ENCODE results near the gene F2. TPM values are rescaled to one million over a fixed set of nuclear protein-coding genes. Genes with fewer than 3 reads are reported as not detected.

The F2 gene
- total RNA-seq, 1 experiment from 2014 or later = 0.47 TPM

GRCh38 chr11:46705070-46705688 lies 13.8 kb upstream of the F2 start:
- TF ChIP-seq TCF7L2 (IDR thresholded peaks at IDR 0.05; ENCODE audit: borderline replicate concordance, extremely low read depth, insufficient read depth, insufficient read length) (no peak), EGR1 (IDR thresholded peaks at IDR 0.05; ENCODE audit: low read depth) (no peak), ZNF274 (IDR thresholded peaks at IDR 0.05; ENCODE audit: low read depth, low read length) (no peak), POLR2AphosphoS5 (IDR thresholded peaks at IDR 0.05; ENCODE audit: low read depth, low read length) (no peak), ELF1 (IDR thresholded peaks at IDR 0.05; ENCODE audit: borderline replicate concordance, low read depth) (no peak), CTCF (IDR thresholded peaks at IDR 0.05 in 2 of 3, conservative IDR thresholded peaks at IDR 0.05 in 1 of 3; ENCODE audit: borderline replicate concordance in 1 of 3, insufficient read depth in 1 of 3, low read depth in 2 of 3, low read length in 2 of 3) (no peak), POLR2A (IDR thresholded peaks at IDR 0.05; ENCODE audit: borderline replicate concordance, extremely low read depth, insufficient read depth, insufficient read length) (no peak), EZH2 (IDR thresholded peaks at IDR 0.05) (no peak), SP1 (IDR thresholded peaks at IDR 0.05; ENCODE audit: low read depth) (no peak), CEBPB (IDR thresholded peaks at IDR 0.05; ENCODE audit: low read depth) (no peak), REST (IDR thresholded peaks at IDR 0.05; ENCODE audit: low read depth) (no peak), MAX (IDR thresholded peaks at IDR 0.05) (no peak)
- RAD21 ChIA-PET (ENCODE audit: low non-redundant PET in 1 of 2, low total read pairs in 2 of 2, uncharacterized antibody in 2 of 2, unreplicated experiment in 2 of 2) = no interaction called here
- no peaks in the 10 kb centered on the region for H3K9me2 ChIP-seq (ENCODE audit: insufficient read depth)
- H3K9me3 ChIP-seq (ENCODE audit: control insufficient read depth in 1 of 2, insufficient read depth in 1 of 2, low read depth in 1 of 2, low read length in 2 of 2) = no peaks in the 10 kb centered on the region
- CTCF ChIA-PET = no interaction called here
- POLR2A ChIA-PET = no interaction called here
- DNase-seq (ENCODE audit: low read depth, low spot score) = no peak
- no TSS peak for BruUV-seq (replicated peaks)
- no peak overlapping the region for H3K27ac ChIP-seq (ENCODE audit: low read depth, low read length)
- H3K27me3 ChIP-seq (ENCODE audit: insufficient read depth, low read length) = no peaks in the 10 kb centered on the region
- H2AFZ ChIP-seq (ENCODE audit: low read depth, low read length, poor library complexity, severe bottlenecking) = no peak overlapping the region
- peaks cover 23 to 25% of the 10 kb centered on the region in 2 experiments for H3K36me3 ChIP-seq (ENCODE audit: control insufficient read depth in 1 of 2, insufficient read depth in 2 of 2, low read length in 2 of 2)
- H3K4me3 ChIP-seq (replicated peaks in 1 of 2; ENCODE audit: low read depth in 1 of 2, low read length in 2 of 2) = no peak overlapping the region
- peaks cover 2 to 10% of the 10 kb centered on the region in 2 experiments; a peak in 2 of 4 replicates for H3K4me1 ChIP-seq (ENCODE audit: control insufficient read depth in 1 of 2, insufficient read depth in 2 of 2, low read length in 2 of 2)
- no peaks in the 10 kb centered on the region for H4K20me1 ChIP-seq (ENCODE audit: insufficient read depth)
- H3K9ac ChIP-seq (ENCODE audit: low read length) = no peak overlapping the region
- no peak for ATAC-seq
- H3K4me2 ChIP-seq (ENCODE audit: low read length) = no peak overlapping the region
- H3K79me2 ChIP-seq (ENCODE audit: insufficient read depth, low read length) = peaks cover 24% of the 10 kb centered on the region
- intact Hi-C loops (cut with micrococcal nuclease) = no loop called here
